K562 (cell line): ENCODE results near the gene CAMK2G. TPM values are rescaled to one million over a fixed set of nuclear protein-coding genes. Genes with fewer than 3 reads are reported as not detected.

Experiments used
- ATAC-seq: fragments of 200-7000 bp; cut with Tn5 transposase; 3 replicates; pipeline ENCODE4 v1.9.1; 2020; ENCODE audit warnings: moderate library complexity
- BruUV-seq: library from RNA; stranded (reverse); fragments of 400-500 nt; replicated peaks from 2 replicates; lab custom pipeline; 2021; lab: Mats Ljungman, UMichigan
- CTCF ChIA-PET: fragments of 300-600 bp; formaldehyde crosslinking; extraction: SDS; loops from one replicate; lab custom pipeline; 2021; ENCODE audit warnings: low intra/inter-chr PET ratio; lab: Yijun Ruan, JAX
- POLR2A ChIA-PET: fragments of 300-600, 350-650 bp; sonication (Branson Sonifier 250); formaldehyde crosslinking; extraction: SDS; loops from one replicate; lab custom pipeline; 2021; ENCODE audit warnings: antibody characterized with exemption, inconsistent platforms; lab: Yijun Ruan, JAX
- DNase-seq, 4 experiments: peaks; one replicate each; pipeline versions ENCODE4 v3.0.0 to v3.0.0-alpha.2; 2011 to 2018; ENCODE audit warnings: low spot score in 3 of 4, mixed read lengths in 3 of 4; ENCODE audit errors: extremely low read depth in 1 of 4
- FAIRE-seq: peaks from 2 replicates; lab custom pipeline; 2011; peaks lifted over from hg19 to GRCh38; lab: Jason Lieb, UNC
- H2AFZ ChIP-seq: 2 replicates; pipeline ENCODE4 v1.6.0; 2011; ENCODE audit warnings: low read depth, low read length, control low read depth, inconsistent platforms
- H3K27ac ChIP-seq: fragments of 200-600 bp; 3 replicates; pipeline ENCODE4 v1.8.0; 2011; ENCODE audit warnings: low read depth, mild to moderate bottlenecking, control low read depth, inconsistent platforms, low read length, moderate library complexity, mixed read lengths; ENCODE audit errors: extremely low read depth
- H3K27me3 ChIP-seq, 2 experiments: fragments of 300-600 bp in 1 of 2; 2 replicates in 1 of 2; 3 replicates in 1 of 2; pipeline versions ENCODE4 v1.6.0 to v1.8.0; 2011; ENCODE audit warnings: inconsistent platforms in 2 of 2, low read length in 2 of 2, mild to moderate bottlenecking in 1 of 2, mixed read lengths in 1 of 2, moderate library complexity in 1 of 2; ENCODE audit not compliant: control insufficient read depth in 2 of 2, insufficient read depth in 2 of 2
- H3K36me3 ChIP-seq: fragments of 300-600 bp; 3 replicates; pipeline ENCODE4 v1.8.0; 2011; ENCODE audit warnings: mild to moderate bottlenecking, low read length, inconsistent platforms; ENCODE audit not compliant: control insufficient read depth, insufficient read depth
- H3K4me1 ChIP-seq, 2 experiments: fragments of 200-600 bp in 1 of 2; replicated peaks in 1 of 2; 2 replicates in 1 of 2; 3 replicates in 1 of 2; pipeline versions ENCODE4 v1.5.1 to v1.8.0; 2011; ENCODE audit warnings: inconsistent platforms in 2 of 2, low read length in 2 of 2, mild to moderate bottlenecking in 1 of 2, mixed read lengths in 1 of 2, moderate library complexity in 1 of 2; ENCODE audit not compliant: control insufficient read depth in 2 of 2, insufficient read depth in 2 of 2
- H3K4me2 ChIP-seq: 2 replicates; pipeline ENCODE4 v1.6.1; 2011; ENCODE audit warnings: low read length, control low read depth, inconsistent platforms, mixed read lengths; ENCODE audit not compliant: insufficient read depth
- H3K4me3 ChIP-seq: fragments of 200-600 bp; sonication (generic), shearing (Covaris generic); 2 replicates; pipeline ENCODE4 v1.5.1; 2016; ENCODE audit warnings: control low read depth, inconsistent platforms
- H3K79me2 ChIP-seq: fragments of 200-600 bp; 3 replicates; pipeline ENCODE4 v1.8.0; 2011; ENCODE audit warnings: low read length, inconsistent platforms; ENCODE audit not compliant: control insufficient read depth, insufficient read depth
- H3K9ac ChIP-seq, 2 experiments: 2 replicates each; pipeline versions ENCODE4 v1.6.0 to v1.6.1; 2011; ENCODE audit warnings: low read depth in 2 of 2, low read length in 2 of 2, control low read depth in 1 of 2, inconsistent platforms in 1 of 2, mild to moderate bottlenecking in 1 of 2, mixed read lengths in 1 of 2; ENCODE audit not compliant: insufficient read depth in 1 of 2
- H3K9me1 ChIP-seq: one replicate; pipeline ENCODE4 v1.6.0; 2011; ENCODE audit warnings: inconsistent platforms, mild to moderate bottlenecking, low read length, moderate library complexity; ENCODE audit not compliant: control insufficient read depth, insufficient read depth
- H3K9me3 ChIP-seq: replicated peaks from 2 replicates; pipeline ENCODE4 v1.5.1; 2011; ENCODE audit warnings: low read depth, low read length, inconsistent platforms; ENCODE audit not compliant: control insufficient read depth, insufficient read depth
- H4K20me1 ChIP-seq: replicated peaks from 2 replicates; pipeline ENCODE4 v1.6.1; 2011; ENCODE audit warnings: low read length, inconsistent platforms, mixed read lengths; ENCODE audit not compliant: control insufficient read depth, insufficient read depth
- ERF ChIP-seq: fragments of 450-650 bp; formaldehyde crosslinking; IDR thresholded peaks from 2 replicates; pipeline ENCODE4 v1.4.0; 2020; ENCODE audit warnings: mild to moderate bottlenecking, mixed read lengths
- MITF ChIP-seq: IDR thresholded peaks from 2 replicates; pipeline ENCODE4 v1.6.1; 2014; ENCODE audit warnings: antibody characterized with exemption
- NFE2L1 ChIP-seq: fragments of 450-650 bp; IDR thresholded peaks from 2 replicates; pipeline ENCODE4 v1.6.1; 2016; ENCODE audit warnings: missing genetic modification characterization, low read depth, mild to moderate bottlenecking, missing compliant biosample characterization, moderate library complexity, borderline replicate concordance
- POLR2A ChIP-seq: fragments of 450-650 bp; conservative IDR thresholded peaks from 2 replicates; pipeline ENCODE4 v1.6.1; 2016
- POLR2G ChIP-seq: fragments of 200-400 bp; formaldehyde crosslinking; IDR thresholded peaks from 2 replicates; pipeline ENCODE4 v1.6.1; 2017; ENCODE audit warnings: low read depth, mild to moderate bottlenecking, antibody characterized with exemption, low read length, moderate library complexity
- RBFOX2 ChIP-seq: fragments of 200-400 bp; formaldehyde crosslinking; IDR thresholded peaks from 2 replicates; pipeline ENCODE4 v1.6.1; 2017; ENCODE audit warnings: low read depth, mild to moderate bottlenecking, low read length, moderate library complexity
- SPI1 ChIP-seq: IDR thresholded peaks from 2 replicates; pipeline ENCODE4 v1.6.1; 2011; ENCODE audit warnings: low read depth, low read length, control low read depth, borderline replicate concordance
- ZBTB33 ChIP-seq: sonication (generic); formaldehyde crosslinking; IDR thresholded peaks from 2 replicates; pipeline ENCODE4 v1.8.1; 2023; ENCODE audit warnings: mild to moderate bottlenecking, missing genetic modification reagents
- ZNF175 ChIP-seq: fragments of 200-800 bp; sonication (Bioruptor generic); IDR thresholded peaks from 2 replicates; pipeline ENCODE4 v1.6.1; 2016; ENCODE audit warnings: low read depth, mild to moderate bottlenecking, missing genetic modification characterization, missing compliant biosample characterization
- ZNF785 ChIP-seq: fragments of 250-450 bp; sonication (Bioruptor Pico); IDR thresholded peaks from 2 replicates; pipeline ENCODE4 v1.4.0; 2020; ENCODE audit warnings: mild to moderate bottlenecking
- WGBS: fragments of 100-300 bp; shearing (Covaris generic); methylation state at CpG from one replicate; pipeline ENCODE4 v1.1.6; 2016; ENCODE audit warnings: low coverage, mixed read lengths; ENCODE audit not compliant: insufficient coverage; ENCODE audit errors: missing lambda C conversion rate; 5-methylcytosine and 5-hydroxymethylcytosine counted together
- in situ Hi-C: fragments of 300-500 bp; cut with MboI; formaldehyde crosslinking; loops from 4 replicates; pipeline ENCODE4 v1.15.0; 2018; ENCODE audit warnings: inconsistent platforms, mixed read lengths
- intact Hi-C: fragments of 100-400 bp; cut with micrococcal nuclease; formaldehyde crosslinking; loops from 2 replicates; pipeline ENCODE4 v1.14.2; 2022
- polyA plus RNA-seq, 8 experiments: library from polyadenylated mRNA; depleted of rRNA in 4 of 8; stranded (reverse) in 5 of 8; unstranded in 3 of 8; fragments of >200 nt; fragmentation: Nextera tagmentation in 2 of 8; fragmentation: Illumina TruSeq in 1 of 8; extraction: Ambion mirVana in 2 of 8; extraction: Trizol in 1 of 8; gene quantifications; 2 replicates each; pipeline versions ENCODE4 v1.2.1 to v1.2.3, GENCODE V29; 2011 to 2014; ENCODE audit warnings: inconsistent platforms in 1 of 8, missing spikeins in 1 of 8
- total RNA-seq, 7 experiments: library from RNA; depleted of rRNA in 6 of 7; stranded (reverse); fragments of >200 nt in 6 of 7; fragmentation: Illumina TruSeq in 2 of 7; extraction: Trizol in 2 of 7; gene quantifications; 2 replicates each; pipeline versions ENCODE4 v1.2.1 to v1.2.3, GENCODE V29; 2011 to 2021; ENCODE audit warnings: low replicate concordance in 1 of 7
- TF ChIP-seq, protein P1 (sequence below): fragments of 450-650 bp; formaldehyde crosslinking; IDR thresholded peaks from 2 replicates; pipeline ENCODE4 v1.4.0; 2022; ENCODE audit warnings: missing genetic modification characterization

Gene CAMK2G
- total and polyA plus RNA-seq, 9 of the 15 experiments (the other 6 are each of a cell fraction or from before 2014, with no cell fraction given), result 9.0 to 37.9 (median 32.6) TPM

DNA sequence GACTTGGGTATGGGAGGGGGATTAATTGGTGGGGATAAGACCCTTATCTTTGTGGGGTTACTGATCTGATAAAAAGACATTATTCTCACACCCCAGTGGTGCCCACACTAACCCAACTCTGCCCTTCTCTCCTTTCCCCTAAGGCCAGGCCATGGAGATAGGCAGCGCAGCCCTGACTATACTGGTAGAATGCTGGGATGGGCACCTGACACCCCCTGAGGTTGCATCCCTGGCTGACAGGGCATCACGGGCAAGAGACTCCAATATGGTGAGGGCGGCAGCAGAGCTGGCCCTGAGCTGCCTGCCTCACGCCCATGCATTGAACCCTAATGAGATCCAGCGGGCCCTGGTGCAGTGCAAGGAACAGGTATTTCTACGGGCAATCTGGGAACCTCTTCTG is 76.3 kb downstream of the CAMK2G start (continued):
- peak; percentile 48; the same call in 1 of the 2 replicates for TF ChIP-seq POLR2G
- peak; percentile 16; the same call in 1 of the 2 replicates for TF ChIP-seq POLR2A
- TF ChIP-seq, protein P1, sequence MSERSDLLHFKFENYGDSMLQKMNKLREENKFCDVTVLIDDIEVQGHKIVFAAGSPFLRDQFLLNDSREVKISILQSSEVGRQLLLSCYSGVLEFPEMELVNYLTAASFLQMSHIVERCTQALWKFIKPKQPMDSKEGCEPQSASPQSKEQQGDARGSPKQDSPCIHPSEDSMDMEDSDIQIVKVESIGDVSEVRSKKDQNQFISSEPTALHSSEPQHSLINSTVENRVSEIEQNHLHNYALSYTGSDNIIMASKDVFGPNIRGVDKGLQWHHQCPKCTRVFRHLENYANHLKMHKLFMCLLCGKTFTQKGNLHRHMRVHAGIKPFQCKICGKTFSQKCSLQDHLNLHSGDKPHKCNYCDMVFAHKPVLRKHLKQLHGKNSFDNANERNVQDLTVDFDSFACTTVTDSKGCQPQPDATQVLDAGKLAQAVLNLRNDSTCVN (CRISPR knock-in tag), result peak; percentile 71; the same call in 1 of the 2 replicates
- no peak for TF ChIP-seq SPI1
- TF ChIP-seq ZNF785 (CRISPR knock-in tag), result no peak

GRCh38 chr10:73797324-73798025 is 76.9 kb downstream of the CAMK2G start:
- no peaks in the 10 kb centered on the region for H3K9me3 ChIP-seq
- H4K20me1 ChIP-seq, result no peaks in the 10 kb centered on the region; the same call in 1 of the 2 replicates
- H3K4me3 ChIP-seq, result no peak overlapping the region
- BruUV-seq, result no TSS peak
- H3K27ac ChIP-seq, result no peak overlapping the region
- no peak for FAIRE-seq
- 92% methylated on average over 19 of the region's 19 CpGs for WGBS
- no peak for ATAC-seq
- H3K4me1 ChIP-seq, result peaks cover 0 to 10% of the 10 kb centered on the region in 2 experiments; a peak in 2 of 5 replicates
- H3K9ac ChIP-seq, result no peak overlapping the region
- ChIA-PET POLR2A (interaction anchor here (0.6 to 9.0 kb wide), 4 partner anchors 12 to 53 kb away, joined by 3 to 61 read pairs (median 26); partner anchors contain the start of genes SEC24C and ZSWIM8), CTCF (no interaction called here)
- H3K79me2 ChIP-seq, result no peaks in the 10 kb centered on the region
- H2AFZ ChIP-seq, result no peak overlapping the region
- H3K27me3 ChIP-seq, result no peaks in the 10 kb centered on the region
- peaks cover 8% of the 10 kb centered on the region for H3K9me1 ChIP-seq
- TF ChIP-seq ERF (CRISPR knock-in tag) (0 out of 2 replicates have a peak, but pooled peaks have one; percentile 42), ZBTB33 (CRISPR knock-in tag) (0 out of 2 replicates have a peak, but pooled peaks have one; percentile 18), POLR2G (peak; percentile 65), MITF (no peak), ZNF175 (CRISPR knock-in tag) (no peak), POLR2A (0 out of 2 replicates have a peak, but pooled peaks have one; percentile 9), RBFOX2 (peak; percentile 38; the same call in 1 of the 2 replicates), NFE2L1 (tag) (no peak)
- TF ChIP-seq, protein P1 (CRISPR knock-in tag), result 0 out of 2 replicates have a peak, but pooled peaks have one; percentile 38
- H3K4me2 ChIP-seq, result no peak overlapping the region
- intact Hi-C loops (no loop called here), in situ Hi-C loops (no loop called here)
- peaks cover 91% of the 10 kb centered on the region; the same call in 2 of the 3 replicates for H3K36me3 ChIP-seq
- DNase-seq, result no peak
